ENCODE results near the gene EVI5.

Gene EVI5

GRCh38 chr1:92784639-92785500, at the start of gene EVI5:
TSS of gene EVI5 (minus strand) at chr1:92785108. CDS start at chr1:92736546, 48,562 bp downstream.
- in situ Hi-C loops (cut with MboI; ENCODE audit: low sequenced_read_pairs): no loop called here

GRCh38 chr1:92834617-92835016, 49.7 kb upstream of the EVI5 start:
- in situ Hi-C loops (cut with MboI; ENCODE audit: low sequenced_read_pairs): no loop called here

- in situ Hi-C loops (cut with MboI; ENCODE audit: low sequenced_read_pairs): no loop called here
Measured at GRCh38 chr1:92833840-92834239, 48.9 kb upstream of the EVI5 start.

- in situ Hi-C loops (cut with MboI; ENCODE audit: low sequenced_read_pairs): no loop called here
Measured at GRCh38 chr1:92832537-92833114, 47.7 kb upstream of the EVI5 start.

- in situ Hi-C loops (cut with MboI; ENCODE audit: low sequenced_read_pairs): no loop called here
Measured at GRCh38 chr1:92831762-92832536, 47.0 kb upstream of the EVI5 start, which contains the start of gene RPL5. TSS of gene RPL5 (plus strand) at chr1:92832040. CDS start at chr1:92832115, 75 bp downstream.

GRCh38 chr1:92831368-92831761, 46.5 kb upstream of the EVI5 start:
- in situ Hi-C loops (cut with MboI; ENCODE audit: low sequenced_read_pairs): no loop called here

- in situ Hi-C loops (cut with MboI; ENCODE audit: low sequenced_read_pairs): no loop called here
Measured at GRCh38 chr1:92826792-92827191, 41.9 kb upstream of the EVI5 start.

GRCh38 chr1:92822879-92823278, 38.0 kb upstream of the EVI5 start:
- in situ Hi-C loops (cut with MboI; ENCODE audit: low sequenced_read_pairs): loop anchor here (25.0 kb wide), 1 partner anchor 511 kb away; no protein-coding TSS in a partner anchor

- in situ Hi-C loops (cut with MboI; ENCODE audit: low sequenced_read_pairs): loop anchor here (25.0 kb wide), 1 partner anchor 508 kb away; no protein-coding TSS in a partner anchor
Measured at GRCh38 chr1:92820551-92820950, 35.6 kb upstream of the EVI5 start.

GRCh38 chr1:92820024-92820423, 35.1 kb upstream of the EVI5 start:
- in situ Hi-C loops (cut with MboI; ENCODE audit: low sequenced_read_pairs): loop anchor here (25.0 kb wide), 1 partner anchor 508 kb away; no protein-coding TSS in a partner anchor

- in situ Hi-C loops (cut with MboI; ENCODE audit: low sequenced_read_pairs): loop anchor here (25.0 kb wide), 1 partner anchor 506 kb away; no protein-coding TSS in a partner anchor
Measured at GRCh38 chr1:92817986-92818764, 33.3 kb upstream of the EVI5 start.

- in situ Hi-C loops (cut with MboI; ENCODE audit: low sequenced_read_pairs): loop anchor here (25.0 kb wide), 1 partner anchor 505 kb away; no protein-coding TSS in a partner anchor
Measured at GRCh38 chr1:92817137-92817697, 32.3 kb upstream of the EVI5 start.

- in situ Hi-C loops (cut with MboI; ENCODE audit: low sequenced_read_pairs): loop anchor here (25.0 kb wide), 1 partner anchor 504 kb away; no protein-coding TSS in a partner anchor
Measured at GRCh38 chr1:92816732-92817131, 31.8 kb upstream of the EVI5 start.

GRCh38 chr1:92808381-92808780, 23.5 kb upstream of the EVI5 start:
- in situ Hi-C loops (cut with MboI; ENCODE audit: low sequenced_read_pairs): loop anchor here (25.0 kb wide), 1 partner anchor 496 kb away; no protein-coding TSS in a partner anchor

- in situ Hi-C loops (cut with MboI; ENCODE audit: low sequenced_read_pairs): loop anchor here (25.0 kb wide), 1 partner anchor 493 kb away; no protein-coding TSS in a partner anchor
Measured at GRCh38 chr1:92805216-92805615, 20.3 kb upstream of the EVI5 start.

- in situ Hi-C loops (cut with MboI; ENCODE audit: low sequenced_read_pairs): loop anchor here (25.0 kb wide), 1 partner anchor 492 kb away; no protein-coding TSS in a partner anchor
Measured at GRCh38 chr1:92804721-92805201, 19.9 kb upstream of the EVI5 start.

- in situ Hi-C loops (cut with MboI; ENCODE audit: low sequenced_read_pairs): loop anchor here (25.0 kb wide), 1 partner anchor 491 kb away; no protein-coding TSS in a partner anchor
Measured at GRCh38 chr1:92803140-92803887, 18.4 kb upstream of the EVI5 start.

GRCh38 chr1:92797961-92798360, 13.1 kb upstream of the EVI5 start:
- in situ Hi-C loops (cut with MboI; ENCODE audit: low sequenced_read_pairs): no loop called here

GRCh38 chr1:92797297-92797696, 12.4 kb upstream of the EVI5 start:
- in situ Hi-C loops (cut with MboI; ENCODE audit: low sequenced_read_pairs): no loop called here
